Keratinocyte (primary cell): ENCODE data around the gene PLA2R1. TPM values are rescaled to one million over a fixed set of nuclear protein-coding genes. Genes with fewer than 3 reads are reported as not detected.

ENCODE experiments used
- DNase-seq: peaks from one replicate; pipeline ENCODE4 v3.0.0-alpha.2; 2011; ENCODE audit warnings: low read depth, missing footprints, low spot score
- FAIRE-seq: peaks from 2 replicates; lab custom pipeline; 2011; peaks lifted over from hg19 to GRCh38; lab: Jason Lieb, UNC
- H2AFZ ChIP-seq: 2 replicates; pipeline ENCODE4 v1.6.0; 2012; ENCODE audit warnings: low read length, control low read depth, inconsistent platforms; ENCODE audit not compliant: control insufficient read depth
- H3K27ac ChIP-seq: 2 replicates; pipeline ENCODE4 v1.5.1; 2011; ENCODE audit warnings: low read length; ENCODE audit not compliant: control insufficient read depth, insufficient read depth
- H3K27me3 ChIP-seq: 3 replicates; pipeline ENCODE4 v1.6.0; 2011; ENCODE audit warnings: low read length; ENCODE audit not compliant: control insufficient read depth, insufficient read depth; ENCODE audit errors: extremely low read depth
- H3K36me3 ChIP-seq, 2 experiments: 2 replicates in 1 of 2; 3 replicates in 1 of 2; pipeline ENCODE4 v1.5.1; 2011; ENCODE audit warnings: low read length in 2 of 2, mild to moderate bottlenecking in 1 of 2; ENCODE audit not compliant: control insufficient read depth in 2 of 2, insufficient read depth in 2 of 2; ENCODE audit errors: extremely low read depth in 1 of 2
- H3K4me1 ChIP-seq: 3 replicates; pipeline ENCODE4 v1.5.1; 2011; ENCODE audit warnings: low read length; ENCODE audit not compliant: control insufficient read depth, insufficient read depth; ENCODE audit errors: extremely low read depth
- H3K4me2 ChIP-seq: 3 replicates; pipeline ENCODE4 v1.6.0; 2011; ENCODE audit warnings: low read depth, low read length; ENCODE audit not compliant: control insufficient read depth, insufficient read depth; ENCODE audit errors: extremely low read depth
- H3K4me3 ChIP-seq, 3 experiments: fragments of 200-600 bp in 1 of 3; sonication (generic) in 1 of 3; 2 replicates in 2 of 3; 3 replicates in 1 of 3; pipeline ENCODE4 v1.5.1; 2011 to 2016; ENCODE audit warnings: low read length in 3 of 3, mild to moderate bottlenecking in 3 of 3, control low read depth in 2 of 3, inconsistent platforms in 1 of 3, low read depth in 1 of 3, mixed read lengths in 1 of 3, mixed run types in 1 of 3, moderate library complexity in 1 of 3; ENCODE audit not compliant: control insufficient read depth in 2 of 3, insufficient read depth in 2 of 3; ENCODE audit errors: extremely low read depth in 1 of 3
- H3K79me2 ChIP-seq: 2 replicates; pipeline ENCODE4 v1.6.0; 2012; ENCODE audit warnings: low read length; ENCODE audit not compliant: control insufficient read depth, insufficient read depth
- H3K9ac ChIP-seq: 3 replicates; pipeline ENCODE4 v1.6.0; 2011; ENCODE audit warnings: low read length; ENCODE audit not compliant: control insufficient read depth, insufficient read depth; ENCODE audit errors: extremely low read depth
- H3K9me1 ChIP-seq: 3 replicates; pipeline ENCODE4 v1.6.0; 2011; ENCODE audit warnings: low read length; ENCODE audit not compliant: control insufficient read depth, insufficient read depth; ENCODE audit errors: extremely low read depth
- H3K9me3 ChIP-seq: 2 replicates; pipeline ENCODE4 v1.5.1; 2012; ENCODE audit warnings: low read depth, low read length; ENCODE audit not compliant: control insufficient read depth
- H4K20me1 ChIP-seq: 3 replicates; pipeline ENCODE4 v1.6.0; 2011; ENCODE audit warnings: low read length; ENCODE audit not compliant: control insufficient read depth, insufficient read depth; ENCODE audit errors: extremely low read depth
- EZH2 ChIP-seq: IDR thresholded peaks from one replicate; pipeline ENCODE4 v1.6.1; 2012; ENCODE audit warnings: inconsistent platforms, mild to moderate bottlenecking, low read length, moderate library complexity
- dilution Hi-C: fragments of 300-500 bp; cut with MboI; formaldehyde crosslinking; loops from one replicate; pipeline ENCODE4 v1.7.0; 2020; ENCODE audit warnings: low sequenced_read_pairs; ENCODE audit not compliant: extremely low pct_ligation_motif_present
- polyA plus RNA-seq, 5 experiments: library from polyadenylated mRNA; depleted of rRNA in 3 of 5; stranded (reverse) in 3 of 5; stranded (forward) in 1 of 5; unstranded in 1 of 5; fragments of >200 nt; gene quantifications; 1 replicate in 1 of 5; 2 replicates in 3 of 5; 3 replicates in 1 of 5; pipeline versions ENCODE4 v1.2.1 to v1.2.3, GENCODE V29; 2011 to 2012; ENCODE audit warnings: missing spikeins in 2 of 5, low read depth in 1 of 5, low replicate concordance in 1 of 5
- TF ChIP-seq, protein P1 (sequence below), 3 experiments: IDR thresholded peaks in 1 of 3; conservative IDR thresholded peaks in 1 of 3; optimal IDR thresholded peaks in 1 of 3; 2 replicates in 2 of 3; 3 replicates in 1 of 3; pipeline versions ENCODE3 to v1.5.1; 2011; ENCODE audit warnings: low read length in 3 of 3, mild to moderate bottlenecking in 3 of 3, moderate library complexity in 2 of 3, control low read depth in 1 of 3, inconsistent platforms in 1 of 3; ENCODE audit not compliant: insufficient read depth in 2 of 3; ENCODE audit errors: extremely low read depth in 1 of 3

PLA2R1 gene
- polyA plus RNA-seq, 1 donor (not counting 4 experiments of a cell fraction or from before 2014, with no cell fraction given), result 12.3 TPM

DNA sequence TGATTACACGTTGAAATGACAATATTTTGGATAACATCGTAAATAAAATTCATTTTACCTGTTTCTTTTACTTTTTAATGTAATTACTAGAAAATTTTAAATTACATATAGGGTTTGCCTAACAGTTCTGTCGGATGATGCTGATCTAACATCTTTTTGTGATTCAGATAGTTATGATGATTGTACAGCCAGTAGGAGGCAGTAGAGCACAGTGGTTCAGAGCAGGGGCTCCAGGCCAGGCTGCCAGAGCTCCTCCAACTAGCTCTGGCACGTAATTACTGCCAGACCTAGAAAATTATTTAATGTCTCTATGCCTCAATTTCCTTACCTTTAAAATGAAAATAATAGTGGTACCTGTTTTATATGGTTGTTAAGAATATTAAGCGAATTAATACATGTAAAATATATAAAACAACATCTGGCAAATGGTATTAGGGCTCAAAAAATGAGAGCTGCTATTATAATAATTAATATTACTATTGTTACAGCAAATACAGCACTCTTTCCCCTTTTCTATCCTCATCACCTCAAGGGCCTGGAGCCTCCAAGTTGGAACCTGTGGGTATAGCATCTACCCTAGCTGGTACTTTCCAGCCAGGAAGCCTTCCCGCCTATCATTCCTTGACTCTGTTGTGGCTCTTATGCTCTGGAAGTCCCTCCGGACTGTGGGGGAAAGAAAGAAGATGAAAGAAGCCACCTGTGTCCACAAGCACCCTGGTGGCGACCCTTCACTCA is 47.7 kb upstream of the PLA2R1 start:
- H3K4me1 ChIP-seq, result peaks cover 19% of the 10 kb centered on the region
- no peak for DNase-seq

DNA sequence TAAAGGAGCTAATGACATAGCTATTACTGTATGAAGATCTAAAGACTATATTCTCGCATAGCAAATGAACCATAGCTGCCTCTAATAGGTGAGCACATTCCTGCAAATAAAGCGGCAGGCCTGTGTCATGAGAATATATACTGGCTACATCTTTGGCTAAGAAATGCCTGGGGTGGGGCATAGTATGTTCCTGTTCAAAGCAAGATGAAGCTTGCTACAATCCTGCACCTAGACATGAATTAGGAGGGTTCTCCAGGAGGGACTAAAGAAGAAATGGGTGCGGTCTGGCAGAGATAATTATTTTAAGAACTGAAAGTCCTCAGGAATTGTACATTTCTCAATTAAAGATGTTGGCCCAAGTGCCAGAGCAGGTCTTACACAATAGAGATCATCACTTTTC is 46.8 kb upstream of the PLA2R1 start:
- peaks cover 19% of the 10 kb centered on the region for H3K4me1 ChIP-seq
- peak; percentile 29 for FAIRE-seq
- no peak overlapping the region for H2AFZ ChIP-seq
- peaks cover 18 to 22% of the 10 kb centered on the region in 2 experiments for H3K36me3 ChIP-seq
- dilution Hi-C loops, result no loop called here
- peak; percentile 57 for DNase-seq
- no peaks in the 10 kb centered on the region for H4K20me1 ChIP-seq
- no peak for TF ChIP-seq EZH2
- TF ChIP-seq, protein P1, sequence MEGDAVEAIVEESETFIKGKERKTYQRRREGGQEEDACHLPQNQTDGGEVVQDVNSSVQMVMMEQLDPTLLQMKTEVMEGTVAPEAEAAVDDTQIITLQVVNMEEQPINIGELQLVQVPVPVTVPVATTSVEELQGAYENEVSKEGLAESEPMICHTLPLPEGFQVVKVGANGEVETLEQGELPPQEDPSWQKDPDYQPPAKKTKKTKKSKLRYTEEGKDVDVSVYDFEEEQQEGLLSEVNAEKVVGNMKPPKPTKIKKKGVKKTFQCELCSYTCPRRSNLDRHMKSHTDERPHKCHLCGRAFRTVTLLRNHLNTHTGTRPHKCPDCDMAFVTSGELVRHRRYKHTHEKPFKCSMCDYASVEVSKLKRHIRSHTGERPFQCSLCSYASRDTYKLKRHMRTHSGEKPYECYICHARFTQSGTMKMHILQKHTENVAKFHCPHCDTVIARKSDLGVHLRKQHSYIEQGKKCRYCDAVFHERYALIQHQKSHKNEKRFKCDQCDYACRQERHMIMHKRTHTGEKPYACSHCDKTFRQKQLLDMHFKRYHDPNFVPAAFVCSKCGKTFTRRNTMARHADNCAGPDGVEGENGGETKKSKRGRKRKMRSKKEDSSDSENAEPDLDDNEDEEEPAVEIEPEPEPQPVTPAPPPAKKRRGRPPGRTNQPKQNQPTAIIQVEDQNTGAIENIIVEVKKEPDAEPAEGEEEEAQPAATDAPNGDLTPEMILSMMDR (optimal IDR thresholded peaks at IDR 0.05 in 1 of 3, IDR thresholded peaks at IDR 0.05 in 1 of 3, conservative IDR thresholded peaks at IDR 0.05 in 1 of 3; ENCODE audit: extremely low read depth in 1 of 3, insufficient read depth in 2 of 3, low read length in 3 of 3), result no peak
- peak overlapping the region; percentile 15 for H3K4me2 ChIP-seq
- H3K9ac ChIP-seq, result no peak overlapping the region
- no peaks in the 10 kb centered on the region for H3K9me3 ChIP-seq
- no peaks in the 10 kb centered on the region for H3K9me1 ChIP-seq
- H3K79me2 ChIP-seq, result no peaks in the 10 kb centered on the region
- no peak overlapping the region for H3K4me3 ChIP-seq
- no peaks in the 10 kb centered on the region for H3K27me3 ChIP-seq
- H3K27ac ChIP-seq, result peak overlapping the region; percentile 55

More for the DNA sequence above, 47.7 kb upstream of the PLA2R1 start:
- TF ChIP-seq, protein P1 (optimal IDR thresholded peaks at IDR 0.05 in 1 of 3, IDR thresholded peaks at IDR 0.05 in 1 of 3, conservative IDR thresholded peaks at IDR 0.05 in 1 of 3; ENCODE audit: extremely low read depth in 1 of 3, insufficient read depth in 2 of 3, low read length in 3 of 3), result peak; percentile 74 to 84 (median 76)
- no peak for TF ChIP-seq EZH2
- H3K9me3 ChIP-seq, result no peaks in the 10 kb centered on the region
- no peaks in the 10 kb centered on the region for H3K9me1 ChIP-seq
- H3K9ac ChIP-seq, result no peak overlapping the region
- H3K27ac ChIP-seq, result peak overlapping the region; percentile 55
- peaks cover 18 to 22% of the 10 kb centered on the region in 2 experiments for H3K36me3 ChIP-seq
- no peaks in the 10 kb centered on the region for H3K79me2 ChIP-seq
- no peak overlapping the region for H2AFZ ChIP-seq
- no peak overlapping the region for H3K4me3 ChIP-seq
- FAIRE-seq, result peak; percentile 5
- H4K20me1 ChIP-seq, result no peaks in the 10 kb centered on the region
- peak overlapping the region; percentile 15 for H3K4me2 ChIP-seq
- no peaks in the 10 kb centered on the region for H3K27me3 ChIP-seq
- dilution Hi-C loops, result no loop called here
